Measurements from ENCODE around the gene XRCC3.

DNA sequence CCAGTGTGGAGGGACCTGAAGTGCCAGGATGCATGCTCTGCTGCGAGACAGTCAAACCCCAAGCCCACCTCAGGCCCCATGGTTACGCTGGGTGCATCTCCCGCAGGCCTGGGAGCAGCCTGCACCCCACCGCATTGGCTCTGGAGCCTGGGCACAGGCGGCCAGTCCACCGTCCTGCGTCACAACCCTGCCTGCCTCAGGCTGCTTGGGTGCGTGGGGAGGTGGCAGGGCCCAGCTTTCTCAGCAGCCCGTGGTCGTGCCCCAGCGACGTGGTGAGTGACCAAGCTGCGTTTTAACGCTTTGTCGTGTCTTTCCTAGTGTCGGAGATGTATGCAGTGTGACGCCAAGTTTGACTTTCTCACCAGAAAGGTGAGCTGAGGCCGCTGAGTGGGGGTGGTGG is 11.2 kb upstream of the XRCC3 start:
- TF ChIP-seq, protein P1, sequence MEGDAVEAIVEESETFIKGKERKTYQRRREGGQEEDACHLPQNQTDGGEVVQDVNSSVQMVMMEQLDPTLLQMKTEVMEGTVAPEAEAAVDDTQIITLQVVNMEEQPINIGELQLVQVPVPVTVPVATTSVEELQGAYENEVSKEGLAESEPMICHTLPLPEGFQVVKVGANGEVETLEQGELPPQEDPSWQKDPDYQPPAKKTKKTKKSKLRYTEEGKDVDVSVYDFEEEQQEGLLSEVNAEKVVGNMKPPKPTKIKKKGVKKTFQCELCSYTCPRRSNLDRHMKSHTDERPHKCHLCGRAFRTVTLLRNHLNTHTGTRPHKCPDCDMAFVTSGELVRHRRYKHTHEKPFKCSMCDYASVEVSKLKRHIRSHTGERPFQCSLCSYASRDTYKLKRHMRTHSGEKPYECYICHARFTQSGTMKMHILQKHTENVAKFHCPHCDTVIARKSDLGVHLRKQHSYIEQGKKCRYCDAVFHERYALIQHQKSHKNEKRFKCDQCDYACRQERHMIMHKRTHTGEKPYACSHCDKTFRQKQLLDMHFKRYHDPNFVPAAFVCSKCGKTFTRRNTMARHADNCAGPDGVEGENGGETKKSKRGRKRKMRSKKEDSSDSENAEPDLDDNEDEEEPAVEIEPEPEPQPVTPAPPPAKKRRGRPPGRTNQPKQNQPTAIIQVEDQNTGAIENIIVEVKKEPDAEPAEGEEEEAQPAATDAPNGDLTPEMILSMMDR (IDR thresholded peaks at IDR 0.05) = no peak
- no peak for TF ChIP-seq EP300 (IDR thresholded peaks at IDR 0.05)
